Effector memory CD8-positive, alpha-beta T cell (primary cell): ENCODE results near the gene DCDC2.
"Not testable (repeated sequence)": the region's sequence is repeated elsewhere in the genome, so short reads cannot be mapped to it uniquely, and the experiment has no call there.

Experiments used
- ATAC-seq: fragments of 150-1000 bp; cut with Tn5 transposase; replicated peaks from 2 replicates; pipeline ENCODE4 v1.10.0; 2021; ENCODE audit warnings: mild to moderate bottlenecking, moderate library complexity
- DNase-seq, 3 experiments: peaks; one replicate each; pipeline ENCODE4 v3.0.0; 2021
- H3K27ac Mint-ChIP-seq, 2 donors: one replicate each; pipeline ENCODE4 v1.8.0; 2022; ENCODE audit warnings: mild to moderate bottlenecking in 2 of 2, mixed read lengths in 2 of 2, moderate library complexity in 2 of 2
- H3K27me3 Mint-ChIP-seq, 2 donors: one replicate each; pipeline ENCODE4 v1.8.0; 2022; ENCODE audit warnings: mixed read lengths in 2 of 2
- H3K36me3 Mint-ChIP-seq: one replicate; pipeline ENCODE4 v1.8.0; 2022; ENCODE audit warnings: mild to moderate bottlenecking, moderate library complexity, mixed read lengths; ENCODE audit not compliant: insufficient read depth
- H3K4me1 Mint-ChIP-seq, 2 donors: one replicate each; pipeline ENCODE4 v1.8.0; 2022; ENCODE audit warnings: low read depth in 2 of 2, mixed read lengths in 2 of 2
- H3K4me3 Mint-ChIP-seq, 2 donors: one replicate each; pipeline ENCODE4 v1.8.0; 2022; ENCODE audit warnings: mild to moderate bottlenecking in 2 of 2, mixed read lengths in 2 of 2, moderate library complexity in 2 of 2
- H3K9me3 Mint-ChIP-seq, 2 donors: one replicate each; pipeline ENCODE4 v1.8.0; 2022; ENCODE audit warnings: mixed read lengths in 2 of 2

DCDC2 gene

DNA sequence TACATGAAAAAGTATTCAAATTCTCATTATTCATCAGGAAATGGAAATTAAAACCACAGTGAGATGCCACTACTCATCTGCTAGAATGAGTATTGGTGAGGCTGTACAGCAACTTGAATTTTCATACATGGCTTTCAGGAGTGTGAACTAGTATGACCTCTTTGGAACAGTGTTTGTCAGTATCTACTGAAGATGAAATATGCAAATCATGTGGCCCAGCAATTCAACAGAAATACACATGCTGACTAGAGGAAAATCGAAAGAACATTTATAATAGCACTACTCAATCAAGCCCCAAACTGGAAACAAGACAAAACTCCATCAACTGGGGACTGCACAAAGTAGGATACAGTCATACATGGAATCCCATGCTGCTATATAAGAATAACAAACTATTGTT is 102.2 kb downstream of the DCDC2 start:
- ATAC-seq (no peak), DNase-seq (no peak)
- Mint-ChIP-seq H3K4me3 (no peak overlapping the region), H3K27ac (no peak overlapping the region), H3K27me3 (peaks cover 30 to 33% of the 10 kb centered on the region in 2 donors), H3K9me3 (peaks cover 0 to 4% of the 10 kb centered on the region in 2 donors), H3K4me1 (no peaks in the 10 kb centered on the region), H3K36me3 (no peaks in the 10 kb centered on the region)

DNA sequence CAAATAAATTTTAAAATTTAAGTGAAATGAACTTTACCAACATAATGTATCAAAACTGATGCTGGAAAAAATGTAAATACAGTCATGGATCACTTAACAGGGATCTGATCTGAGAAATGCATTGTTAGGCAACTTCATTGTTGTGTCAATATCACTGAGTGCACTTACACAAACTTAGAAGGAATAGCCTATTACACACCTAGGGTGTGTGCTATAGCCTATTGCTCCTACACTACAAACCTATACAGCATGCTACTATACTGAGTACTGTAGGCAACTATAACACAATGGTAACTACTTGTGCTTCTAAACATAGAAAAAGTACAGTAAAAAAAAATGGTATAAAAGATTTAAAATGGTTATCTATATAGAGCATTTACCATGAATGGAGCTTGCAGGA is 104.5 kb downstream of the DCDC2 start:
- no peak overlapping the region for H3K27ac Mint-ChIP-seq
- DNase-seq, result no peak
- peaks cover 0 to 4% of the 10 kb centered on the region in 2 donors for H3K9me3 Mint-ChIP-seq
- H3K4me3 Mint-ChIP-seq, result no peak overlapping the region
- ATAC-seq, result no peak
- H3K4me1 Mint-ChIP-seq, result no peaks in the 10 kb centered on the region
- peaks cover 31 to 32% of the 10 kb centered on the region in 2 donors for H3K27me3 Mint-ChIP-seq
- H3K36me3 Mint-ChIP-seq, result no peaks in the 10 kb centered on the region

DNA sequence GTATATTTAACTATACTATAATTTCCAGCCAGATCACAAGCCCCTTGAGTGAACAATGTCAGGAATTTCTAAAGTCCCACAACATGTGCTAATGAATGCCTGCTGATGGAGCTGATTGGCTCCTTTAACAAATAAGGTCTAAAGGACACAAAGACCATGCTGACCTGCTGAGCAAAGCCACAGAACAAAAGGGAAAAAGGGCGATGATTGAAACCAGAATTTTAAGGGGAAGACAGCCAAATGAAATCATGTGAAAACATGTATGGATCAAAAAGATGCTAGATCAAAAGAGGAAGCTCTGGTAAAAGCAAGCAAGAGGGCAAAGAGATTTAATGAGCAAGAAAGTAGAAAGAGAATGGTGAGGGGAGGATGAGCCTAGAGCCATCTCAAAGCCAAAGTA is 105.6 kb downstream of the DCDC2 start:
- Mint-ChIP-seq H3K9me3 (peaks cover 0 to 2% of the 10 kb centered on the region in 2 donors), H3K4me3 (no peak overlapping the region), H3K27ac (no peak overlapping the region), H3K36me3 (no peaks in the 10 kb centered on the region), H3K27me3 (peaks cover 21 to 26% of the 10 kb centered on the region in 2 donors), H3K4me1 (no peaks in the 10 kb centered on the region)
- ATAC-seq (no peak), DNase-seq (no peak)

DNA sequence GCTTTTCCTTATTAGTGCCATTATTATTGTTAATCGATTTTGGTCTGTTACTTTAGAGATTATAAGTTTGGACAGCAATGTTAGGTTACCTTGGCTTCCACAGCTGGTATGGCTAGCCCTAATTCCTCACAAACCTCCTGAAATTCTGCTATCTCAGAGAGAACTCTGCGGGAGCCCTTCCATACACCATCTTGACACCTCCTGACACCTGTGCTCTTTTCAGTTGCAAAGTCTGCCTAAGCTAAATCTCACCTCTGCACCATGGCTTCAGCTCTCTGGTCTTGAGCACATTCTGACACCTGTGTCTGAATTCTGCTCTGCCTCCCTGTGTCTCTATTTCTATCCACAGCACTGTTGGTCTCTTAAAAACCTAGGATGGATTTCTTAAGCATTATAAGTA is 106.5 kb downstream of the DCDC2 start:
- Mint-ChIP-seq H3K4me3 (no peak overlapping the region), H3K27ac (no peak overlapping the region), H3K36me3 (no peaks in the 10 kb centered on the region), H3K4me1 (no peaks in the 10 kb centered on the region), H3K27me3 (peaks cover 18 to 27% of the 10 kb centered on the region in 2 donors), H3K9me3 (peaks cover 0 to 2% of the 10 kb centered on the region in 2 donors)
- DNase-seq (no peak), ATAC-seq (no peak)

DNA sequence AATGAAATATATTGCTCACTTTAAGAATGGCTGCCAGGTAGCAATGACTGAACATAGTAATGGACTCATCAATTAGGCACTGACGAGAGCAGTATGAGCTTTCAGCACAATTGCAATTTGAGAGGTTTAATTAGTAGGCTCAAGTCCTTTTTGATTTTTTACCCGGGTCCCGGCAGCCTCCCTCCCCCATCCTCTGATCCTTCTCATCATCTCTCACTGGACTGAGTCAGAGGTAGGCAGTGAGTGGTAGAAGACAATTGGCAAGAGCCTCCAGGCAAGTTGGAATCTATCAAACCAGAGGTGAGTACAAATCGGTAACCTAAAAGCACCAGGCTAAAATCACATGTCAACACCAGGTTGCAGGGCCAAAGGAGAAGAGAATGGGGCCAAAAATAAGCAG is 107.9 kb downstream of the DCDC2 start:
- Mint-ChIP-seq H3K36me3 (no peaks in the 10 kb centered on the region), H3K4me1 (no peaks in the 10 kb centered on the region), H3K27me3 (peaks cover 22 to 31% of the 10 kb centered on the region in 2 donors), H3K27ac (no peak overlapping the region), H3K4me3 (no peak overlapping the region), H3K9me3 (peaks cover 0 to 2% of the 10 kb centered on the region in 2 donors)
- DNase-seq, result no peak
- ATAC-seq, result no peak

DNA sequence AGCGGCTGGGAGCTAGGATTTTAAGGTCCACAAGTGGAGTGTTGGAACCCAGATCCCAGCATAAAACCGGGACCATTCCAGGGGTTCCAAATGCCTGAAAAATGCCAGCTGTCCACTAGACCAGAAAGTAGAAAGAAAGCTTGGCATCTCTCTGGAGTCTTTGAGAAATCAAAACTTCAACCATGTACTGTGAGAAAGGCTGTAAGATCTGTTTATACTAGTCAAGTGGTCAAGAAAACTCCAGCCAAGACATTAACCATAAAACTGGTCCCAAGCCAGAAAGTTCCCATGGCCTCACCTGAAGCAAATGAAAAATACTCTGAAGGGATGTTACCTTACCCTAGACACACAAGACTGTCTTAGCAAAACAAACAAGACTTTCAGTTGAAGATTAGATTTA is 112.6 kb downstream of the DCDC2 start:
- no peak overlapping the region for H3K4me3 Mint-ChIP-seq
- DNase-seq, result no peak
- H3K36me3 Mint-ChIP-seq, result peaks cover 2% of the 10 kb centered on the region
- ATAC-seq, result no peak
- no peaks in the 10 kb centered on the region for H3K9me3 Mint-ChIP-seq
- H3K4me1 Mint-ChIP-seq, result no peaks in the 10 kb centered on the region
- no peak overlapping the region for H3K27ac Mint-ChIP-seq
- H3K27me3 Mint-ChIP-seq, result peaks cover 26 to 32% of the 10 kb centered on the region in 2 donors

DNA sequence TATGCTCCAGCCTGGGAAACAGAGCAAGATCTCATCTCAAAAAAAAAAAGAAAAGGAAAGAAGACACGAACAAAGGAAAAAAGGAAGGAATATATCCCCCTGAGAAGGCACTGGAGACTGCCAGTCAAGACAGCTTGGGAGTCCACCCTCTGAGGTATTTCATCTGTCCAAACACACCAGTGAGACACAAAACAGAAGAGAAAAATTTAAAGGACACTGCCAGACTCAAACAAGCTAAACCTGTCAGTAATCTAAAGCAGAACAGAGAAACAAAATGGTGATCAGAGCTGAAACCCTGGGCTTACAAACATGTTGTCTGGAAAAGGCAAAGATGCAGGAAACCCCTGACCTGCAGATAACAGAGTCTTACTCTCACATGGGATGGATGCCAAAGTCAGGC is 114.9 kb downstream of the DCDC2 start:
- Mint-ChIP-seq H3K27me3 (peaks cover 21 to 26% of the 10 kb centered on the region in 2 donors), H3K27ac (no peak overlapping the region), H3K36me3 (peaks cover 7% of the 10 kb centered on the region), H3K4me3 (no peak overlapping the region), H3K4me1 (no peaks in the 10 kb centered on the region), H3K9me3 (peaks cover 0 to 1% of the 10 kb centered on the region in 2 donors)
- DNase-seq (no peak), ATAC-seq (no peak)

DNA sequence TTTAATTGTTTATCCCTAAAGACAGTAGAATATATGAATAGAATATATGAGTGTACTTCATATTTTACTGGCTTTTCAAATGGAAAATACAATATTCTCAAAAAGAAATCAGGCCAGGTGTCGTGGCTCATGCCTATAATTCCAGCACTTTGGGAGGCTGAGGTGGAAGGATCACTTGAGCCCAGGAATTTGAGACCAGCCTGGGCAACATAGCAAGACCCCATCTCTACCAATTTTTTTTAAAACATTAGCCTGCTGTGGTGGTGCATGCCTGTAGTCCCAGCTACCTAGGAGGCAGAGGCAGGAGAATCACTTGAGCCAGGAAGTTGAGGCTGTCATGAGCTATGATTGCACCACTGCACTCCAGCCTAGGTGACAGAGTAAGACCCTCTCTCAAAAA is 116.1 kb downstream of the DCDC2 start:
- Mint-ChIP-seq H3K36me3 (peaks cover 12% of the 10 kb centered on the region), H3K27me3 (peaks cover 14 to 26% of the 10 kb centered on the region in 2 donors)
- not testable (repeated sequence) for H3K4me1 Mint-ChIP-seq, H3K4me3 Mint-ChIP-seq, H3K27ac Mint-ChIP-seq, H3K9me3 Mint-ChIP-seq, ATAC-seq, DNase-seq

DNA sequence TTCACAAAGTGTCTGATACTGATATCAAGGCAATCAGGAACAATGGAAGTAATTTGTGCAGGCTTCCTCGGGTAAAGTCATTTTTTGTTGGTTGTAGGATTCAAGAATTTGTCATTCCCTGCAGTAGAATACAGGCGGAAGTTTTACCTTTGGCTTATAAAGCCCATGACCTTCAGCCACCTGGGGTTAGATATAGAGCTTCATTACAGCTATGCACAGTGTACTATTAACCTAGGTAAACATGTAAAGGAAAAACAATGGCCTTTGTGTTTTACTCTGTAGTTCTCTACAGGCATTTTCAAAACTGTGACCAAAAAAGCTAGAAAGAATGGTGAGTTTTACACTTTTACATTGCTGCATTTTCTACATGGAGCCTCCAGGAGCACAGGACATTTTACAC is 116.9 kb downstream of the DCDC2 start:
- no peak overlapping the region for H3K27ac Mint-ChIP-seq
- no peak for DNase-seq
- H3K4me3 Mint-ChIP-seq, result no peak overlapping the region
- no peak for ATAC-seq
- H3K4me1 Mint-ChIP-seq, result no peaks in the 10 kb centered on the region
- H3K36me3 Mint-ChIP-seq, result peaks cover 12% of the 10 kb centered on the region
- peaks cover 0 to 7% of the 10 kb centered on the region in 2 donors for H3K9me3 Mint-ChIP-seq
- peaks cover 14 to 26% of the 10 kb centered on the region in 2 donors for H3K27me3 Mint-ChIP-seq

DNA sequence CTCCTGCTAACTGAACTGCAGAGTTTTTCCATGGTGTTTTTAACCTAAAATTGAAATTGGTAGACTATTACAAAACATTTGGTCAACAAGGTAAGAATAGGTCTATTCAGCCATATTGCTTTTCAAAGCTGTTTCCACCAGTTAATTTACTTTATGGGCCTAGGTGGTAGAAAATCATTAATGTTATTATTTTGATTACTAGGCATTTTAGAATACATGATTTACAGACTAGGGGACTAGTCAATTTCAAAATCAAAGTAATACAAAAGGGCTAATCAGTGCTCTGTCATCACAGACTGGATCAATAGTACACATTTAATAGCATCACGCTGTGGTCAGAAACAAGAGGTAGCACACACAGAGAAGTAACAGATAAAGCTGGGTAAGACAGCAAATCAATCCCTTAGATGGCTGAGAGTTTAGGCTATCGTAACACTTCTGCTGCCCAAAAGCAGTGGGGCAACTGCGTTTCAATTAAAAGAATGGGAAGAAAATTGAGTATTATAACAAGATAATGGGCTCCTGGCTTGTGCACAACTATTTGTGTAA is 117.4 kb downstream of the DCDC2 start:
- H3K9me3 Mint-ChIP-seq, result peaks cover 0 to 7% of the 10 kb centered on the region in 2 donors
- DNase-seq, result no peak
- H3K27ac Mint-ChIP-seq, result no peak overlapping the region
- peaks cover 16 to 26% of the 10 kb centered on the region in 2 donors for H3K27me3 Mint-ChIP-seq
- no peak overlapping the region for H3K4me3 Mint-ChIP-seq
- no peak for ATAC-seq
- no peaks in the 10 kb centered on the region for H3K4me1 Mint-ChIP-seq
- H3K36me3 Mint-ChIP-seq, result peaks cover 12% of the 10 kb centered on the region

DNA sequence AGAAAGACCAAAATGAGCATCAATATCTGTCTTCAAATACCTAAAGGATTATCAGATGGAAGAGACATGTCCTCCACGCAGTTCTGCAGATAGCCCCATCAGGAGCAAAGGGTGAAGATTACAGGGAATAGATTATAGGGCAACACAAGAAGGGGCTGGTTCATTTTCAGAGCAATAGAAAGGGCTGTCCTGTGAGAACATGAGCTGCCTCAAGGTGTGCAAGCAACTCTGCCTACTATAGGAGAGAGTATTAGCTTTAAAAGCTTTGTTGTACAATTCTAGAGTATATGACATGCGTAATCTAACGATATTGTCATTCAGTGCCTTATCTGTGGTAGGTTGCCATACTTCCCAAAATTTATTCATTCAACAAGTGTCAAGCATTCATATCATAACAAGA is 119.2 kb downstream of the DCDC2 start:
- no peak overlapping the region for H3K27ac Mint-ChIP-seq
- no peaks in the 10 kb centered on the region for H3K4me1 Mint-ChIP-seq
- peaks cover 12% of the 10 kb centered on the region for H3K36me3 Mint-ChIP-seq
- H3K27me3 Mint-ChIP-seq, result peaks cover 18 to 20% of the 10 kb centered on the region in 2 donors
- H3K9me3 Mint-ChIP-seq, result peaks cover 0 to 7% of the 10 kb centered on the region in 2 donors
- no peak for ATAC-seq
- no peak overlapping the region for H3K4me3 Mint-ChIP-seq
- DNase-seq, result no peak

DNA sequence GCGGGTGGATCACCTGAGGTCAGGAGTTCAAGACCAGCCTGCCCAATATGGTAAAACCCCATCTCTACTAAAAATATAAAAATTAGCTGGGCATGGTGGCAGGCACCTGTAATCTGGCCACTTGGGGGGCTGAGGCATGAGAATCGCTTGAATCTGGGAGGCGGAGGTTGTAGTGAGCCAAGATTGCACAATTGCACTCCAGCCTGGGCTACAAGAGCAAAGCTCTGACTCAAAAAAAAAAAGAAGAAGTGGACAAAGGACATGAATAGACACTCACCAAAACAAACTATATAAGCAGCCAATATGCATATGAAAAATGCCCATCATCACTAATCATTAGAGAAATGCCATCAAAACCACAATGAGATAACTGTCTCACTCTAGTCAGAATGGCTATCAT is 121.1 kb downstream of the DCDC2 start:
- peaks cover 14 to 17% of the 10 kb centered on the region in 2 donors for H3K27me3 Mint-ChIP-seq
- not testable (repeated sequence) for H3K27ac Mint-ChIP-seq, DNase-seq, H3K9me3 Mint-ChIP-seq, H3K4me1 Mint-ChIP-seq, ATAC-seq, H3K36me3 Mint-ChIP-seq, H3K4me3 Mint-ChIP-seq

DNA sequence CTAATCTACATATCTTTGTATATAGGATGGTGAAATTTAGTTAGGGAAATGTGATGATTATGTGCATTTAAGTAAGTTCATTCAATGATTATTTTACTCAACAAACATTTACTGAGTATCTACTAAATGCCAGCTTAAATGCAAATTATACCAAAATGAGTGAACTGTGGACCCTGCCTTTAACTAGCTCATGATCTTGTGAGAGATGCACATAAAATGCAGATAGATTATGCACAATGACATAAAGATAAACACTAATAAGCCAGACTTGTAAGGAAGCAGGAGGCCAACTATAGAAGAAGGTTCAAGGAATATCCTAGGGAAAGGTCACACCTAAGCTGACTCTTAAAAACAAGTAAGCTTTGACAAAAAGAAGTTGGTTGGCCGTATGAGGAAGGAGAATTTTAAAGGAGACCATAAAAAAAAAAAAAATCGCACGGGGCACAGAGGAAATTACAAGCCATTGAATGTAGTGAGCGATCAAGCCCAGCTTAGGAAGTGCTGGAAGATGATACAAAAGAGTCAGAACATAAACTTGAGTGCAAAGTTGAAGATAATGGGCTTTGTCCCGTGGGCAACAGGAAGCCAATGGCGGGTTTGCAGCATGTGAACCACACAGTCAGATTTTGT is 123.9 kb downstream of the DCDC2 start:
- DNase-seq, result no peak
- Mint-ChIP-seq H3K9me3 (peaks cover 0 to 7% of the 10 kb centered on the region in 2 donors), H3K4me1 (no peaks in the 10 kb centered on the region), H3K27ac (no peak overlapping the region), H3K4me3 (no peak overlapping the region), H3K36me3 (peaks cover 10% of the 10 kb centered on the region), H3K27me3 (peaks cover 32 to 44% of the 10 kb centered on the region in 2 donors)
- no peak for ATAC-seq

DNA sequence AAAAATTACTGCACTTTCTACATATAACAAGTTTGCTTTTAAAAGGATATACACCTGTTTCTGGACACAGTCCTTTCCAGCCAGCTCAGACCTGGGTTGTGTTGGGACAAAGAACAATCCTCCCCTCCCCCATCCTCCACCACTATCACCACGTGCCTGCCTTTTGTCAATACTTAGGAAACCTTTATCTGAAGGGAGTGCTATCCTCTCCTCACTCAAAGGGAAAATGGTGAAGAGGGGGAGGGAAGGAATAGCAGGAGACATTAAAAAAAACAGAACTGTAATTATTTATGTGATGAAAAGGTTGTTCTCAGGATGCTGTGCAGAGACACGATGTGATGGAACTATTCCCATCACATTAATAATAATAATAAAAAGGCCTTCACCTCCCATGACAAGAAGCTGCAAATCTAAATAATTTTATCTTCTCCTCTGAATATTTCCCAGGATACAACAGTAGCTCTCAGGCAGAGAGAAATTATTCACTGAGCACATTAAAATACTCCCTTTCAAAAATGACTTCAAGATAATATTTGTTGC is 126.4 kb downstream of the DCDC2 start:
- Mint-ChIP-seq H3K27ac (no peak overlapping the region), H3K36me3 (no peaks in the 10 kb centered on the region), H3K27me3 (peaks cover 49 to 55% of the 10 kb centered on the region in 2 donors), H3K9me3 (no peaks in the 10 kb centered on the region), H3K4me3 (no peak overlapping the region), H3K4me1 (no peaks in the 10 kb centered on the region)
- ATAC-seq (no peak), DNase-seq (no peak)
